Esophagus mucosa (tissue), 1 donor: ENCODE data around the gene LCE1F. TPM values are rescaled to one million over a fixed set of nuclear protein-coding genes. Genes with fewer than 3 reads are reported as not detected.

Experiments used
- ATAC-seq: fragments of 200-7000 bp; cut with Tn5 transposase; one replicate; pipeline ENCODE4 v1.9.1; 2020
- total RNA-seq: library from RNA; stranded (reverse); gene quantifications from one replicate; pipeline ENCODE4 v1.2.4, GENCODE V29; 2023
- donor health status: DM: yes; HTN: yes; CAD: no.

The LCE1F gene
- total RNA-seq: not detected

GRCh38 chr1:152774875-152775274, at the start of gene LCE1F:
Gene LCE1F, plus strand, starts transcription at chr1:152775140. Its CDS starts 1,232 bp downstream, at chr1:152776372.
- peak; percentile 74 for ATAC-seq

- no peak for ATAC-seq
Measured at GRCh38 chr1:152725261-152725660, 49.7 kb upstream of the LCE1F start.

GRCh38 chr1:152728986-152729385, 46.0 kb upstream of the LCE1F start:
- no peak for ATAC-seq

GRCh38 chr1:152735648-152736047, 39.3 kb upstream of the LCE1F start:
- no peak for ATAC-seq

GRCh38 chr1:152737997-152738396, 36.9 kb upstream of the LCE1F start:
- ATAC-seq: no peak

- ATAC-seq: no peak
Measured at GRCh38 chr1:152739841-152740240, 35.1 kb upstream of the LCE1F start.

- ATAC-seq: no peak
Measured at GRCh38 chr1:152741656-152742055, 33.3 kb upstream of the LCE1F start.

GRCh38 chr1:152743371-152744145, 31.4 kb upstream of the LCE1F start:
- ATAC-seq: peak; percentile 58

GRCh38 chr1:152745289-152745704, 29.6 kb upstream of the LCE1F start:
- ATAC-seq: peak; percentile 87

- no peak for ATAC-seq
Measured at GRCh38 chr1:152745765-152746444, 29.0 kb upstream of the LCE1F start.

GRCh38 chr1:152747831-152748230, 27.1 kb upstream of the LCE1F start:
- no peak for ATAC-seq

- peak; percentile 94 for ATAC-seq
Measured at GRCh38 chr1:152752225-152752624, 22.7 kb upstream of the LCE1F start.

- no peak for ATAC-seq
Measured at GRCh38 chr1:152753586-152753985, 21.4 kb upstream of the LCE1F start.

- peak; percentile 76 for ATAC-seq
Measured at GRCh38 chr1:152756872-152757271, 18.1 kb upstream of the LCE1F start.

- ATAC-seq: peak; percentile 77
Measured at GRCh38 chr1:152757747-152758146, 17.2 kb upstream of the LCE1F start, which contains the start of gene KPRP. Gene KPRP, plus strand, starts transcription at chr1:152758025. Its CDS starts 1,564 bp downstream, at chr1:152759589.

GRCh38 chr1:152758636-152759035, 16.3 kb upstream of the LCE1F start:
- no peak for ATAC-seq

- ATAC-seq: peak; percentile 73
Measured at GRCh38 chr1:152759453-152760173, 15.3 kb upstream of the LCE1F start.

- ATAC-seq: no peak
Measured at GRCh38 chr1:152760551-152761190, 14.3 kb upstream of the LCE1F start.

- peak; percentile 33 for ATAC-seq
Measured at GRCh38 chr1:152761609-152762213, 13.2 kb upstream of the LCE1F start.

GRCh38 chr1:152768847-152769533, 6.0 kb upstream of the LCE1F start:
- ATAC-seq: peak; percentile 79

GRCh38 chr1:152770411-152770810, 4.5 kb upstream of the LCE1F start:
- ATAC-seq: no peak

- no peak for ATAC-seq
Measured at GRCh38 chr1:152776361-152776760, 1.4 kb downstream of the LCE1F start.
